HG03135 (cell line): ENCODE measurements around the gene KCNIP3.

Source experiments
- ATAC-seq: cut with Tn5 transposase; IDR thresholded peaks from one replicate; pipeline ENCODE4 v1.9.1; 2021; ENCODE audit warnings: mild to moderate bottlenecking, moderate library complexity; ENCODE audit not compliant: unreplicated experiment

The KCNIP3 gene

GRCh38 chr2:95312543-95313201, 15.5 kb downstream of the KCNIP3 start:
- no peak for ATAC-seq

GRCh38 chr2:95313296-95314131, 16.4 kb downstream of the KCNIP3 start:
- no peak for ATAC-seq

- no peak for ATAC-seq
Measured at GRCh38 chr2:95314598-95314963, 17.4 kb downstream of the KCNIP3 start.

GRCh38 chr2:95314964-95315611, 17.9 kb downstream of the KCNIP3 start:
- ATAC-seq = no peak

GRCh38 chr2:95315801-95316411, 18.8 kb downstream of the KCNIP3 start:
- ATAC-seq = no peak

- ATAC-seq = no peak
Measured at GRCh38 chr2:95316466-95317122, 19.4 kb downstream of the KCNIP3 start.

GRCh38 chr2:95317123-95317500, 20.0 kb downstream of the KCNIP3 start:
- no peak for ATAC-seq

- ATAC-seq = no peak
Measured at GRCh38 chr2:95317665-95318425, 20.7 kb downstream of the KCNIP3 start.

- no peak for ATAC-seq
Measured at GRCh38 chr2:95318431-95319220, 21.5 kb downstream of the KCNIP3 start.

- no peak for ATAC-seq
Measured at GRCh38 chr2:95319481-95320343, 22.6 kb downstream of the KCNIP3 start.

GRCh38 chr2:95320344-95320712, 23.2 kb downstream of the KCNIP3 start:
- ATAC-seq = no peak

- ATAC-seq = no peak
Measured at GRCh38 chr2:95320986-95321767, 24.0 kb downstream of the KCNIP3 start.

- no peak for ATAC-seq
Measured at GRCh38 chr2:95323347-95324155, 26.4 kb downstream of the KCNIP3 start.

- ATAC-seq = no peak
Measured at GRCh38 chr2:95325026-95325425, 27.9 kb downstream of the KCNIP3 start.

GRCh38 chr2:95325590-95326432, 28.7 kb downstream of the KCNIP3 start:
- no peak for ATAC-seq
